Raji (cell line): ENCODE data around the gene CPOX.

Source experiments
- POLR2A ChIP-seq: IDR thresholded peaks from 2 replicates; pipeline ENCODE4 v1.6.1; 2011; ENCODE audit warnings: low read depth, low read length, control low read depth; ENCODE audit not compliant: insufficient read depth

The CPOX gene

GRCh38 chr3:98531622-98532274 is 61.7 kb downstream of the CPOX start, which contains the start of gene GPR15:
Gene GPR15 (plus strand): TSS chr3:98531978. CDS start chr3:98532034, 56 bp downstream.
- no peak for TF ChIP-seq POLR2A

GRCh38 chr3:98530676-98531075 is 62.7 kb downstream of the CPOX start:
- no peak for TF ChIP-seq POLR2A

- no peak for TF ChIP-seq POLR2A
These were observed 63.5 kb downstream of the CPOX start for GRCh38 chr3:98529856-98530459.
